ENCODE measurements around the gene FGFR2. TPM values are rescaled to one million over a fixed set of nuclear protein-coding genes. Genes with fewer than 3 reads are reported as not detected.

FGFR2 gene
- total RNA-seq, 6 donors from 2014 or later: 36.7 to 83.7 (median 64.1) TPM

DNA sequence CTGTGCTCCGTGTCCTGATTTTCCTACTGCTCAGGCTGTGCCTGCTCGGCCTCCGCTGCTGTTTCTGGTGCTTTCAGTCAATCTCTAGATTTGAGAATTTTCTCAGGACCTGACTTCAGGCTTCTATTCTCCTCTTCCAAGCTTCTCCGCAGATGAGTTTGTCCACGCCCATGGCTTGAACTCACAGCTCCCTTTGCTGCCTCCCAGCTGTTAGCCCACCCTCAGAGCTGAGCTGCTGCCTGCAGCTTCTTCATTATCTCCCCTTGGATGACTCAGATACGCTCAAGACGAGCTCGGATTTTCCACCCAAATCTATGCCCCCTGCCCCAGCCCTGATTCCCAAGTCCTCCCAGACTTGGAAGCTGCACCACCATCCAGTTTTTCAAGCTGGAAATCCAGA, 104.7 kb downstream of the FGFR2 start:
- DNase-seq (no peak), ATAC-seq (ENCODE audit: low FRiP score in 2 of 2) (no peak)
- no peak for TF ChIP-seq POLR2AphosphoS5 (IDR thresholded peaks at IDR 0.05)
- TF ChIP-seq, protein P1, sequence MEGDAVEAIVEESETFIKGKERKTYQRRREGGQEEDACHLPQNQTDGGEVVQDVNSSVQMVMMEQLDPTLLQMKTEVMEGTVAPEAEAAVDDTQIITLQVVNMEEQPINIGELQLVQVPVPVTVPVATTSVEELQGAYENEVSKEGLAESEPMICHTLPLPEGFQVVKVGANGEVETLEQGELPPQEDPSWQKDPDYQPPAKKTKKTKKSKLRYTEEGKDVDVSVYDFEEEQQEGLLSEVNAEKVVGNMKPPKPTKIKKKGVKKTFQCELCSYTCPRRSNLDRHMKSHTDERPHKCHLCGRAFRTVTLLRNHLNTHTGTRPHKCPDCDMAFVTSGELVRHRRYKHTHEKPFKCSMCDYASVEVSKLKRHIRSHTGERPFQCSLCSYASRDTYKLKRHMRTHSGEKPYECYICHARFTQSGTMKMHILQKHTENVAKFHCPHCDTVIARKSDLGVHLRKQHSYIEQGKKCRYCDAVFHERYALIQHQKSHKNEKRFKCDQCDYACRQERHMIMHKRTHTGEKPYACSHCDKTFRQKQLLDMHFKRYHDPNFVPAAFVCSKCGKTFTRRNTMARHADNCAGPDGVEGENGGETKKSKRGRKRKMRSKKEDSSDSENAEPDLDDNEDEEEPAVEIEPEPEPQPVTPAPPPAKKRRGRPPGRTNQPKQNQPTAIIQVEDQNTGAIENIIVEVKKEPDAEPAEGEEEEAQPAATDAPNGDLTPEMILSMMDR (IDR thresholded peaks at IDR 0.05): no peak
- no peak for TF ChIP-seq EP300 (IDR thresholded peaks at IDR 0.05)
- TF ChIP-seq POLR2A (IDR thresholded peaks at IDR 0.05): no peak
- no peaks in the 10 kb centered on the region for H3K27me3 ChIP-seq
- no peak overlapping the region for H3K27ac ChIP-seq
- WGBS, 2 donors: 85 to 88% methylated on average over 8 of the region's 8 CpGs
- H3K4me3 ChIP-seq: no peak overlapping the region
- peaks cover 0 to 5% (median 0%) of the 10 kb centered on the region in 4 donors for H3K4me1 ChIP-seq
- H3K9me3 ChIP-seq: no peaks in the 10 kb centered on the region
- no peaks in the 10 kb centered on the region for H3K36me3 ChIP-seq

DNA sequence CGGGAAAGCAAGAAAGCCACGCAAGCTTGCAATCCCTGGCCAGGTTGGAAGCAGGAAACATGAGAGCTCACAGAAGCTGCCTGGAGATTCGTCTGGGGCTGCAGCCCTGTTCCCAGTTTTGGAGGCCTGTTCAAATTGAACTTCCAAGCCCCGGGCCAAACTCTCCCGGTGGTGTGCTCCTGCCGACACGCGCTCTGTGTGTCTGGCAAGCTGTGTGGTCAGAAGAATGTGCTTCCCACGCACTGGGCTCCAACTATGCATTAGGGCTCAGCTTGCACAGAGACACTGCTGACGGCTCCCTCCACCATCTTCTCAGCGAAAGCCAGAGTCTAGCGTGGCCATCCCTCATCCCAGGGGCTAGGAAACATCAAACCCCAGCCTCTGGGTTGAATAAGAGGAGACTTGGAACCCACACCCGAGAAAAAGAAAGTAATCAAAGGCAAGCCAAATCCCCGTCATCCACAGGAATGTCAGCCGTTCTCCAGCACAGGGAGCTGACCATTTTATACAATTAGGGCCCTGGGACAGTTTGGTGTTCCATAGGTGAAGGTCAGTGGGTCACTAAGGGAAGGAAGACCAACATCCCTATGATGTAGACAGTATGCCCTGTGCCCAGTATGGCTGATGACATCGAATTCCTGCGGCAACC, 107.2 kb downstream of the FGFR2 start:
- Histone ChIP-seq H3K27me3 (no peaks in the 10 kb centered on the region), H3K4me1 (peaks cover 0 to under 1% (median 0%) of the 10 kb centered on the region in 4 donors), H3K4me3 (no peak overlapping the region), H3K9me3 (no peaks in the 10 kb centered on the region), H3K36me3 (peaks cover 0 to 3% (median under 1%) of the 10 kb centered on the region in 4 donors), H3K27ac (no peak overlapping the region)
- peak in 1 of 2 donors; percentile 15 for DNase-seq
- peak in 1 of 2 donors; percentile 78 for ATAC-seq (ENCODE audit: low FRiP score in 2 of 2)
- 76 to 77% methylated on average over 13 to 17 of the region's 17 CpGs for WGBS, 2 donors
- TF ChIP-seq, protein P1 (IDR thresholded peaks at IDR 0.05): no peak
- no peak for TF ChIP-seq POLR2A (IDR thresholded peaks at IDR 0.05)
- TF ChIP-seq EP300 (IDR thresholded peaks at IDR 0.05): no peak
- TF ChIP-seq POLR2AphosphoS5 (IDR thresholded peaks at IDR 0.05): no peak

DNA sequence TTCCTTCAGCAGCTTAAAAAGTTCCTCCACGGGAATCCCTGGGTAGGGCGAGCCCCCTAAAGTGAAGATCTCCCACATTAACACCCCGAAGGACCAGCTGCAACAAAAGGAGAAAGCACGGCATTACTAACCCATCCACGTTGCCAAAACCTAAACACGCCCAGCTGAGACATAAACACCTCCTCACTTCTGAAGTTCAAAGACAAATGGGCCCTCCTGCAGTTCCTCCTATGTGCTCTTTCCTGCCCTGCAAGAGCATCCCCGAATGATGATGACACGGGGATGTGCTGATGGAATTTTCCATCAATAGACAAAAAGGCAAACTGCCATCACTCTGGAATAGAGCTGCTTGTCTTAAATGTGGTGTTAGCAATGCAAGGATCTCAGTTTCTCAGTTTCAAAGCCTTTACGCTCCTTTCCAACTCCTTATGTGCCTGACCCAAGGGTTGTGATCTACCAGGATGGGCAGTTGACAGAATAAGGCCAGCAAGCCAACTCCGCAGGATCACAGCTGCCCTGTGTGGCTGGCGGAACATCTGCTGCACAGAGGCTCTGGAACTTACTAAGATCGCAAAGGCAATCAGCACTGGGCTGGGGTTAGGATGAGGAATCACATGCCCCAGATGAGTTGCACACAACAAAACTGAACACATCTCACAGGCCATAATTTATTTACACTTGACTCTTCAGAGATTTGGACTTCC, 112.7 kb downstream of the FGFR2 start:
- Histone ChIP-seq H3K27me3 (no peaks in the 10 kb centered on the region), H3K36me3 (peaks cover 0 to 11% (median 6%) of the 10 kb centered on the region in 4 donors), H3K4me1 (no peaks in the 10 kb centered on the region), H3K9me3 (no peaks in the 10 kb centered on the region), H3K4me3 (no peak overlapping the region), H3K27ac (no peak overlapping the region)
- TF ChIP-seq POLR2A (IDR thresholded peaks at IDR 0.05) (no peak), EP300 (IDR thresholded peaks at IDR 0.05) (no peak), POLR2AphosphoS5 (IDR thresholded peaks at IDR 0.05) (no peak)
- TF ChIP-seq, protein P1 (IDR thresholded peaks at IDR 0.05): no peak
- 76% methylated on average over 9 to 12 of the region's 12 CpGs for WGBS, 2 donors
- DNase-seq (no peak), ATAC-seq (ENCODE audit: low FRiP score in 2 of 2) (no peak)

DNA sequence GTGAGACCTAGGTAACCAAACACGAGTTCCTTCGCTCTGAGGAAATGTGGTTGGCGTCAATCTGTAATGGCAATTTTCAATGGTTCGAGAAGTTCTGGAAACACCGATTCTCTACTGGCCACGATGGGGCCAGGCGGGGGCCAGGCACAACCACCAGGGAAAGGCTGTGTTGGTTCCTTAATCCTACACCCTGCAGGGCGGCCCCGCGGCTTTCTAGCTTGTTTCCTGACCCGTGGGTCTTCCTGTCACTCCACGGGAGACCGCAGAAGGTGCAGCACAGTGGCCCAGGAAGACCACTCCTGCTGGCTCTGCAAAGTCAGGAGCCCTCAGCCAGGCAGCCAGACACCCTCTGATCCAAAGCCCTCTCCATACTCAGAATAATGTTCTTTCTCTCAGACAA, 113.4 kb downstream of the FGFR2 start:
- H3K27ac ChIP-seq: no peak overlapping the region
- H3K9me3 ChIP-seq: no peaks in the 10 kb centered on the region
- H3K4me3 ChIP-seq: no peak overlapping the region
- WGBS, 2 donors: 75 to 80% methylated on average over 13 of the region's 13 CpGs
- DNase-seq (peak in 1 of 2 donors; percentile 30), ATAC-seq (ENCODE audit: low FRiP score in 2 of 2) (peak in 1 of 2 donors; percentile 47)
- no peaks in the 10 kb centered on the region for H3K27me3 ChIP-seq
- no peaks in the 10 kb centered on the region for H3K4me1 ChIP-seq
- TF ChIP-seq POLR2AphosphoS5 (IDR thresholded peaks at IDR 0.05) (no peak), POLR2A (IDR thresholded peaks at IDR 0.05) (no peak), EP300 (IDR thresholded peaks at IDR 0.05) (no peak)
- TF ChIP-seq, protein P1 (IDR thresholded peaks at IDR 0.05): no peak
- H3K36me3 ChIP-seq: peaks cover 0 to 11% (median 6%) of the 10 kb centered on the region in 4 donors
